NCI-H1694 treated with DMSO at 0.1 percent for 48 hours (cell line): ENCODE results near the gene ZMIZ1.

ENCODE experiments used
- DNase-seq: peaks from one replicate; lab custom pipeline; 2025; lab: John Stamatoyannopoulos, UW

ZMIZ1 gene

GRCh38 chr10:79231908-79232307 lies 163.1 kb downstream of the ZMIZ1 start:
- DNase-seq = no peak

- no peak for DNase-seq
Observed at GRCh38 chr10:79232864-79233263, 164.1 kb downstream of the ZMIZ1 start.

GRCh38 chr10:79234391-79235315 lies 165.9 kb downstream of the ZMIZ1 start:
- DNase-seq = no peak

DNA sequence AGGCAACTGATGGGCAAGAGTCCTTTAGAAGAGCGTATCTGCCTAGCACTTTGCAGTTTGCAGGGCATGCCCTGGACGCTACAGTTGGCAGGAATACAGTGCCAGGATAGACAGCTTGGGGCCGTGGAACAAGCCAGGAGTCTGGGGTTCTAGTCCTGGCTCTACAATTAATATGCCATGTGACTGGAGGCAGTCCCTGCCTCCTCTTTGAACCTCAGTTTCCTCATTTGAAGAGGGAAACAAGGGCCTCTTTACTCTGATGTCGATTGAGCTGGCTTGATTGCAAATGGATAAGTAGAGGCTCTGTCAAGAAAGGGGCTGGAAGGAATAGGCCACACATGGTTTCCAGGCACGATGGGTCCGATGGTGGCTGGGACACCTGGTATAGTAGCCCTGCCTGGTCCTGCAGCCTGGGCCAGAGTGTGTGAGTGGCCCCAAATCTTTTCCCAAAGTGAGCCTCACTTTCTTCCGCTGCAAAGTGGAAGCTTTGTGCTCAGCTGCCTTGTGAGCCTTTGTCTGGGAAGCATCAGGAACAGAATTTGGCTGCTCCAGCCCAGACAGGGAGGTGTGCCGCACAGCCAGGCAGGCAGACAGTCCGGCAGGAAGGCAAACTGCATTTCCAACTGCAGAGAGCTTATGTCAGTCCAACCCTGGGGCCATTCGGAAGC lies 167.1 kb downstream of the ZMIZ1 start:
- DNase-seq = no peak

DNA sequence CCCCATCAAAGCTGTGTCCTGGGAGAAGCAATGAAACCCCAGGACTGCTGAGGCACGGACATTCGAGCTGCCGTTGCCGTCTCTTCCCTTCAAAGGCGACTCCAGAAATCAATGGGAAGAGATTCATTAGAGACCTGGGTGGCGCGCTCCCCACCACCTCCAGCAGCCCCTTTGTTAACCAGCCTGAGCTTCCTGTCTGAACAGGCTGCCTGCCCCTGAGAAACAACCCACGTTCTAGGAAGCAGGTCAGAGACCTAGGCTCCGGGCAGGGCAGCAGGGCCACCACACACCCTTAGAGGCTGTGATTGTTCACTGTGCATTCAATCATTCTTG lies 167.6 kb downstream of the ZMIZ1 start:
- no peak for DNase-seq

DNA sequence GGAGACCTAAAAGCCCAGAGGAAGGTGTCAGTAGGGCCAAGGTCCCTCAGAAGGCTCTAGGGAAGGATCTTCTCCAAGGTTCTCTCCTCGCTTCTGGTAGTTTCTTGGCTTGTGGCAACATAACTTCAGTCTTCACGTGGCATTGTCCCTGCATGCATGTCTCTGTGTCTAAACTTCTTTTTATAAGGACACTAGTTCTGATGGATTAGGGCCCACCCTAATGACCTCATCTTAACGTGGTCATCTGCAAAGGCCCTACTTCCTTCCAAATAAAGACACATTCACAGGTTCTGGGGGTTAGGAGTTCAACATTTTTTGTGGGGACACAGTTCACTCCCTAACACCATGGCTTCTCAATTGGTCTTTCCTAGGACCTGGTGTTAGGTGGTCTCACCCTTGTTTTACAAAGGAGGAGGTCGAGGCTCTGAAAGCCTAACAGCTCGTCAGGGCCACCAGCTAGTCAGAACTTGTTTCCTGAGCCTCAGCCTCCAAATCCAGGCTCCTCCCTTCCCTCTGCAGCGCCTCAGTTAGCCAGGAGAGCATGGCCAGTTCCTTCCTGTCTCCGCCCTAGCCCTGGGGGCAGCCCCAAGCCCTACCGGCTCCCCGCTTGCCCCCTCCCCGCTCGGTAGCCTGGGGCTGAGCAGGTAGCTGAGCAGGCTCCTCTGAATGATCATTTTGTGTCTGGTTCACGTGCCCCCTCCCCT lies 168.8 kb downstream of the ZMIZ1 start:
- DNase-seq = no peak

GRCh38 chr10:79238158-79238520 lies 169.4 kb downstream of the ZMIZ1 start:
- DNase-seq = no peak

DNA sequence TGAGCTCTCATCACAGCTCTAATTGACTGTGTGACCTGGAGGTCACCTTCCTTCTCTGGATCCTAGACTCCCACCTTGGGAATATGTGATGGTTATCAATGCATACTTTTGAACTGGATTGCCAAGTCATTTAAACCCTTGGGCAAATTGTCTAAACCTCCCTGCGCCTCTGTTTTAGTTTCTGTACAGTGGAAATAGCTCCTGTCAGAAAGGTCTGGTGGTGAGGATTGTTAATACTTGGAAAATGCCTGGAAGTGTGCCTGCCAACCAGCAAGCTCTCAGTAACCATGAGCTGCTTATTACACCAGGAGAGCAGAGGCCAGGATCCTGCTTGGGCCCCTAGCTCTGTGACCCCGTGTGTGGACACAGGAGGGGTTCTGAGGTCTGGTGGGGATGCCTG lies 169.8 kb downstream of the ZMIZ1 start:
- no peak for DNase-seq

DNA sequence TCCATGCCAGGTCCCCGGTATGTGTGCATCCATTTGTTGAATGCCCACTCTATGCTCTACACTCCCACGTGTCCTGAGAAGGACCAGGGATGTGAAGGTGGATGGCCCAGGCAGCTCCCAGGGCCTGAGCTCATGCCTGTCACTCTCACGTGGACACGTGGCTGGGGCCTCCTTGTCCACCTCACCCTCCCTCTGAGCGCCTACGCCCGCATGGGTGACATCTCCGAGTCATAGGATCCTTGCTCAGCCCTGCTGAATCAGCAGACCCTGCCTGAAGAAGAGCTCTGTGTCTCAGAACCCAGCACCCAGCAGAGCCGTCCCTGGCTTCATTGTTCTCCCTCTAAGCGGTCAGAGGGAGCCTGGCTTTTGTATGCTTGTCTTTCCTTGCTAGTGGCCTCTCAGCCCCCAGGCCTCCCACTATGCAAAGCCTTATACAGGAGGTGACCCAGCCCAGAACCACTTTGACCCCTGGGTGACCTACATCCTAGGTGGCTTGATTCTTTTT lies 170.6 kb downstream of the ZMIZ1 start:
- no peak for DNase-seq

DNA sequence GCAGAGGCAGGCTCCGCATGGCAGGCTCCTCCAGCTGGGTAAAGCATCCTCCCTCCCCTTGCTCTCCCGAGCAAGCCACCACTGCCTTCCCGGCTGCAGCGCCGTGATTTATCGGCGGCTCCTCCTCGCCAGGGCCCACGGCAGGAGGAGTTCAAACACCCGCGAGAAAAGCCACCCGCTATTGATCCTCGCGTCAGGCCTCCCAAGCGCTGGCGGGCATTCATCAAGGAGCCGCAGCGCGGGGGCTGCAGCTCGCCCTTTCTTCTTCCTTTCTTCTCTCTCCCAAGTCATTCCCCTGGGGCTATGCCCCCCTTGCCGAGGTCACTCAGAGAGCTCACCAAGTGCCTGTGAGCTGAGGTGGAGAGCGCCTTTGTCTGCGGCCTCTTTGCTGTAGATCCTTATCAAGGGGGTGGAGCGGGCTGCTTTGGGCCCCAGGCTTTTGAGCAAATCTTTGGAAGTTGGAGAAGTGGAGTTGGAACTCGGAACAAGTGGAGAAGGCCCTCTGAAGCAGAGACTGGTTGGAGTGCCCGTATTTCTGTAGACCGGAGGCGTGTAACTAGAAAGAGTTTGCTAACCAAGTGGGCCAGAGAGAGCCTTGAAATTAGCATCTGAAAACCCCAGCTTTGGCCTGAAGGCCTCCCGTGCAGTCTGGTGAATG lies 171.3 kb downstream of the ZMIZ1 start:
- DNase-seq = no peak

- DNase-seq = no peak
Observed at GRCh38 chr10:79241629-79241989, 172.8 kb downstream of the ZMIZ1 start.

DNA sequence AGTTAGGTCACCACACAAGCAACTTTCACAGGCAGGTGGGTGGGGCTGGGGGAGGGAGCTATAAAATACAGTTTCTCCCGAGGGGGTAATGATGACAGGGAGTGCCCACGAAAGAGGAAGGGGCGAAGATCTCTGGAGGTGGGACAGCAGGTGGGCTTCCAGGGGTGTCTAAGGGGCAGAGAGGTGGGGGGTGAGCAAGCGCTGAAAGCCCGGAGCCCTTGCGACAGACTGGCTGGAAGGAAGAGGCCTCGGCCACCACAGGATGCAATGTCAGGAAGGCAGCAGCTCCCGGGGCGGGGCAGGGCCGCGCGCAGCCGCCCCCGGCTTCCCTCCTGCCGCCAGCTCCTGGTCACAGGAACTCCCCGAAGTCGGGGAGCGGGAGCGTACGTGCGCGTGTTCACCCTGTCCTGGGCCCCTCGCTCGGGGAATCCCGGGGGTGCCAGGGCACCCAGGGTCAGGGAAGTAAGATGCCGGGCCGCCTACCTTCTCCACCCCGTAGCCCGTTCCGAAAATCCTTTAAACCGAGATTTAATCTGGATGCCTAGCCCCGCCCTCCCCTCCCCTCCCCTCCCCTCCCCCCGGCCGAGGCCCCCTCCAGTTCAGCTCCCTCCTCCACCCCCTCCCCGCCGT lies 173.3 kb downstream of the ZMIZ1 start:
- peak; percentile 12 for DNase-seq

GRCh38 chr10:79242620-79243152 lies 173.9 kb downstream of the ZMIZ1 start:
- DNase-seq = peak; percentile 49

DNA sequence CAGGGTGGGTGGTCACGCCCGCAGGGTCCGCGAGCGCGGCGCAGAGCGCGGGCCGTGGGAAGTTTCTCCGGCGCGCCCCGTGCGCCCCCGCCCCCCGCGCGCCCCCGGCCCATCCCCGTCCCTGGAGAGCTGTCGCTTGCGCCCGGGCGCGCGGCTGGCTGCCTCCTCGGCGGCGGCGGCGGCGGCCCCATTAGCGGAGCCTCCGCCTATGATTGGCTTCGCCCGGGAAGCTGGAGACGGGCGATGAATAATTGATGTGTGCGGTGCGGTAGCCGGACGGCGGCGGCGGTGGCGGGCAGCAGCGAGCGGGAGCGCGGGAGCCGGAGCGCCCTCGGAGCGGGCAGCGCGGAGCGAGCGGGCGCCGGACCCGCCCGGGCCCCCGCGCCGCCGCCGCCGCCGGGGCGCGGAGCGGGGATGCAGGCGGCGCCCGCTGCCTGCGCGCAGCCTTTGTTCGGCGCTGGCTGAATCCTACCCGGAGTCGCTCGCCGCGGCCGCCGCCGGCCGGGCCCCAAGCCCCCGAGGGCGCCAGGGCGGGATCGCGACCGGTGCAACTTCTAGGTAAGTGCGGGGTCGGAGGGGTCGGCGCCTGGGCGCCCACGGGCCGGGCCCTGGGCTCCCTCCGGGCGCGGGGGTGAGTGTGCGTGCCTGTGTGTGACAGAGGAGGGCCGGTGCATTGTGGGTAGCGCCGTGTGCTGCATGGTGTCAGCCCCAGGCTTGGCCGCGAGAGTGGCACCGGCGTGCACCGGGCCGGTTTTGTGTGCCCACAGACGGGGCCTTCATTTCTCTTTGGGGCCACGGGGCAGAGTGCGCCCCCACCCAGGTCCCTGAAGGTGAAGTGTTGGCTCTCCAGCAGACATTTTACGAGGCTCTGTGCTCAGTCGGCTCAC lies 174.7 kb downstream of the ZMIZ1 start:
- peak; percentile 9 for DNase-seq

DNA sequence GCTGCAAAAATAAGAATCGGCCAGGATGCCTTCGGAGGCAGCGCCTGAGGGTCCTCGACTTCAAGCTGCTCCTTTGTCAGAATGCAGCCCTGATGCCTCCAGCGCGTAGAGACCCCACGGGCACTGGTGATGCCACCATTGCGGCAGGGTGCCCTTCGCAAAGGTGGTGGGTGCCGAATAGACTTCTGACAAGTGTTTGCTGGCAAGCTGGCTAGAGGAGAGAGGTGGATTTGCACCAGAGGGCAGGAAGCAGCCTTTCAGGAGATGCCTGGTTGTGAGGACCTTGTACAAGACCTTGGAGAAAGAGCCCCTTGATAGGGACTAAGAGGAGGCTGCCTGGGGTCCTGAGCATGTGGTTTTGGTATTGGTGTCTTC lies 175.3 kb downstream of the ZMIZ1 start:
- no peak for DNase-seq

DNA sequence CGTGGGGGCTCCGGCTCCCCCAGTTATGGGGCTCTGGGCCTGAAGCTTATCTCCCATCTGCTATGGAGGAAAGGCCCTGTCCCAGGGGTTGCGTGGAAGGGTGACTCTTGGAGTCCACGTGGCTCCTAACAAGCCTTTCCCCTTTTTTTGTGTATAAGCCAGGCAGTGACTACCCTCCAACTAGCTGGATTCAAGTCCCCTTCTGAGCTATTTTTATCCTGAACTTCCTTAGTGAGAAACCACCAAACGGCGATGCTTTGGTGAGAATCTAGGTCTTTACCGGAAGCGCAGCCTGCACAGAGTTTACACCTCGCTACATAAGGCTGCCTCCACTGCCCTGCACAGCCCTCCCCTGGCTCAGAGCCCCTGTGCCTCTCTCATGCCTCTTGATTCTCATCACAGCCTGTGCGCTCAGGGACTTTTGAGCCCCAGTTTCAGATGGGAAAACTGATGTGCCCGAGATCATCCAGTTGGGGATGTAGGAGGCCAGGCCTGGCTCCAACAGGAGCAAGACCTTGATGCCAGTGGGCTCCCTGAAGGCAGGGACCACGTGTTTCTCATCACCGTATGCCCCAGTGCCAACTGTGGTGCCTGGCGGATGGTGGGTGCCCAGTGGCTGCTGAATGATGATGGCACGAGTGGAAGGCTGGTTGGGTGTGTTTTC lies 176.2 kb downstream of the ZMIZ1 start:
- DNase-seq = no peak

GRCh38 chr10:79245539-79246208 lies 176.9 kb downstream of the ZMIZ1 start:
- DNase-seq = no peak

DNA sequence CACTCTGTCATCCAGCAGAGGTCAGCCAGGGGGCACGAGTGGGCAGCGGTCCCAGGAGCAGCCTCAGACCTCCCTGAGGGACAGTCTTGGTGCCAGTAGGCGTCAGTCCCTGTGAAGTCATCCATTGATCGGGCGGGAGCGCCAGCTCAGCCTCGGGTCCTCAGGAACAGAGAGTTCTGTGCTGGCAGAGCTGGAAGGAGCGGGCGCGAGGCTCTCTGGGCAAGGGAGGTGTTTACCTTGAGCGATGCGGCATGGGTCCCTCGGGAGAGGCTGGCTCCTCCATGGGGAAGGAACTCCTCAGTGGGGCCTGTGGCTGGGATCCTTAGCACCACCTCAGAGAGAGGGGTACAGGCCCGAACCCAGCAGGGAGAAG lies 177.4 kb downstream of the ZMIZ1 start:
- DNase-seq = no peak

- no peak for DNase-seq
Observed at GRCh38 chr10:79246606-79247275, 178.0 kb downstream of the ZMIZ1 start.
